Kidney glomerular epithelial cell (primary cell): Measurements from ENCODE around the gene ADAMTS2.

Experiments used
- DNase-seq: peaks from one replicate; lab custom pipeline; 2025; lab: John Stamatoyannopoulos, UW

ADAMTS2 gene

DNA sequence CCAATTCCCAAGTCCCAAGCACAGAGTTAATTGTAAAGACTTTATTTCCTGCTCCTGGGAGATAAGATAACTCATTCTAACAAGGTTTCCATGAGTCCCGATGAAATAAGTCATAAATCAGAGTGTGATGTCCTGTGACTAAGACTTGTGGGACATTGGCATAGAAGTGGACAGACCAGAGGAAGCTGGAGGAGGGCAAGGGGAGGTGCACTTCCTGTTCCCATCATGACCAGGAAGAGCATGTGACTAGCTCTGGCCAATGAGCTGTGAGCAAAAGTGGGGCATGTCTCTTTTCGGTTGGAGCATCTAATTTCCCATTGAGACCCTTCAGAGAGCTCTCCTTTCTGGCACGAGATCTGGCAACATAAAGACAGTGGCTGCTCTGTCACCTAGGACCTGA is 184.7 kb downstream of the ADAMTS2 start:
- DNase-seq = no peak

DNA sequence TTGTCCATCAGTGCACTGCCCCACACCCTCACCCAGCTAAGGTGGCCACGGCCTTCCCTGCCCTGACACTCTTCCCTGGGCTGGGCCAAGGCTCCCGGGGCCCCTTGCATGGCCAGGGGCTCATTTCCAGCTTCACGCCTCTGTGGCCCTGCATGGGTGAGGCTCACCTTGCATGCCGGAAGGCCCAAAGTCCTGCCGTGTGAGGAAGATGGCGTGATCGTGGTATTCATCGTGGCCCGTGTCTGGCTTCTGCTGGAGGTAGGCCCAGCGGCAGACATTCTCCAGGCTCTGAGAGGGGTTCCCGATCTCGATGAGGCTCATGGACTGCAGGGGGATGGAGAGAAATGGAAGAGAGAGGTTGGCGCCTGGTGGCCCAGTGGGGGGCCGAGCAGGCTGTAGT is 186.7 kb downstream of the ADAMTS2 start:
- DNase-seq = no peak

DNA sequence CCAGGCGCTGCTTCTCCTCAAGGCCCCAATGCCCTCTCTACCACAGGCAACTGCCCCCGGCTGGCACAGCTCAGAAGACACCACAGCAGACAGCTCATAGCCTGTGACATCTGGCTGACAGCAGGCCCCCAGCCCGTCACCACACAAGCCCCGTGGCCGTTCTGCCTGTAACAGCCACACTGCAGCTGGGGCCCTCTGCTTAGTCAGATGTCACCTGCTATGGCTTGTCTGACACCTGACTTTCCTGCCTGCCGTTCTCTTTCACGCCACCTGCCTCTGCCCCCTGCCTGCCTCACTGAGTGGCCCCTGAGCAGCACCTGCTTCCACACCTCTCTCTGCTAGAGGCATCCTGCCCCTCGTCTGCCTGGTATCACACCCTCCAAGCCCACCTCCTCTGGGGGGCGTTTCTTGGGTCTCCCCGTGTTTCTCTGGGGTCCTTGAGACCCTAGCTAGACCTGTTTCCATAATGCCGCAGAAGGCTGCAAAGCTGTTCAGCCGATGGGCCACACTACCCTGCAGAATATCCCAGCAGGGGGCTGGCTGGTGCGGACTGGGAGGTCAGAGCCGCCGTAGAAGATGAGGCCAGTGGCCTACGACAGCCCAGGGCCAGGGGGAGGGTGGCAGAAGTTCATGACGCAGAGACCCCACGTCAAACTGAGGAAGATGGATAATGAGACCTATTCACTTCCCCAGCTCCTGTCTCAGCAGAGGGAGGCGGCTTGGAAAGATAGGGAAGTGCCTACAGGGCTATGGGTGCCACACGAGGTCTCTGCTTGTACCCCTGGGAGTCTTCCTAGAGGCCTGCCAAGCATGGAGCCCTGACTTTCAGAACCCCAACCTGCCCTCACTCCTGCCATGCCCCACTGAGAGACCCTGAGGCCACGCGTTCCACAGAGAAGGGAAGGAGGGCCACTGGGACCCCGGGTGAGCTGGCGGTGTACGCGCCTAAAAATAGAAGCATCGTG is 190.0 kb downstream of the ADAMTS2 start:
- DNase-seq = no peak

DNA sequence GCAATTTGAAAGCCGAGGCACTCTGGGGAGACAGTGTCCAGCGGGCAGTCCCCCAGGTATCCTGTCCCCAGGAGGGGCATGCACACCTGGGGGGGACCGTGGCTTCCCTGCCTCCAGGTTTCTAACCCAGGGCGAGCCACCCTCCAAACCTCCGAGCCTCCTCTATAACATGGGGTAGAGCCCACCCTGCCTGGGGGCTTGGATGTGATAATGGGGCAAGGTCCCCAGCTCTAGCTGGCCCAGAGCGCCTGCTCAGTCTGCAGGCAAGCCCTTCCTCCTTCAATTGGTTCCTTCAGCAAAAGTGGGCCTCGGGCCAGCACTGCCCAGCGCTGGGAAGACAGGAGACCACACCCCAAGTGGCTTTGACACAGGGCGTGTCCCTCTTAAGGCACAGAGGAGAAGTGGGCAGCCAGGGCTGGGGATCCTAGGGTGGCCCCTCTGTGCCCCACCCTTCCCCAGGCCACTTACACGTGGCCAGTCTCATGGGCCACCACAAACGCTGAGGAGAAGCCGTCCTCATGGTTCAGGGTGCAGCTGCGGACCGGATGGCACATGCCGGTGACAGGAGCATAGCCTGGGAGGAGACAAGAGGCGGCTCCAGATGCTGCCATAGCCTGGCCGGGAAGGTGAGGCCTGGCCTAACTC is 190.8 kb downstream of the ADAMTS2 start:
- no peak for DNase-seq

DNA sequence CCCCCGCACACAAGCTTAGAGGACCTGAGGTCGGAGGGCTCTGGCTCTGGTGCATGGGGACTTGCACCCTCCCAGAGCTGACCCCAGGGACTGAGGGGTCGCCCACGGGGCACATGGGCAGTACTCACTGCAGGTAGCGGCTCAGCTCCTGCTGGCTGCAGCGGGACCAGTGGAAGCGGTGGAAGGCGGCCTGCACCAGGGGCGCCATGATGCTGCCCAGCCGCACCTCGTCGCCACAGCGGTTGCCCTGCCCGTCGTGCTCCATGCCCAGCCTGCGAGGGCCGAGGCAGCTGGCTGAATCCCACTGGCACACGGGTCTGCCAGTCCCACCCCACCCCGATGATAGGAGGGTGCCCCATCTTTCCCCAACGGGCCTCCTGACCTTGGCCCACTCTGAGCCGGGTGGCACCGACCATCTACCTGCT is 191.3 kb downstream of the ADAMTS2 start:
- DNase-seq = no peak

DNA sequence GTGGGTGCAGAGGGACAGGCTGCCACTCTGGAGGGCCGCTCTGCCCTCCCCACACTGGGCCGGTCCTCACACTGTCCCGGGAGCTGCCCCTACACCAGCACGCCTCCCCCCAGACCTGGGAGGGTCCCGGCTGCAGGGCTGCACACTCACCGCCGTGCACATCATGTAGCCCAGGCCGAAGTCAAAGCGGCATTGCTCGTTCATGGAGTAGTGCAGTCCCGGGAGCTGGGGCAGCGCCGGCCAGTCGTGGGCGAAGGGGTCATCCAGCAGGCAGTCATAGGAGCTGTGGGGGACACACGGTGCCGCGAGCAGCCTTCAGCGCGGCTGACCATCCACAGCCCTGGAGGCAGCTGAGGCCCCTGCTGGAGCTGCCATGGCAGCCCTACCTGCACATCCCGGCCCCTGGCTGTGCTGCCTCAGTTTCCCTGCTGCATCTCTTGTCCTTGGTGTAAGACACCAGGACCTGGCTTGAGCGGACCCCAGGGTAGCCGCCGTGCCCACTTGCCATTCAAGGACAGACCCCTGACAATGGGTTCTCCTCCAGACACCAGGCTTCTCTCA is 191.8 kb downstream of the ADAMTS2 start:
- DNase-seq = no peak

DNA sequence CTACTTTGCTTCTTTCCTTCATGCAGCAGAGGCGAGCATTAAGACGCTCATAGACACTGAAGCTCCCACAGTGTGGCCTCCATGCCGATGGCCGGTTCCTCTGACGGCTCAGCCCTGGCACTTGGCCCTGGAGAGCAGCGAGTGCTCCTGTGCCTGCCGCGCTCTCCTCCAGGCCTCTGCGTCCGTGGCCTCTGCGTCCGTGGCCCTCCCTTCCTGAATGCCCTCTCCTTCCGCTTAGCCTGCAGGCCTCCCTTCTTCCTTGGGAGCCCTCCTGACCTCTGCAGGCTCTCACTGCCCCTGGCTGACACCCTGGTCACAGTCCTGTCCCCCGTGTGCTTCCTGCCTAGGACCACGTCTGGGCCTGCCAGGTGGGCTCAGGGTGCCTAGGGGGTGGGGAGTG is 192.3 kb downstream of the ADAMTS2 start:
- no peak for DNase-seq

DNA sequence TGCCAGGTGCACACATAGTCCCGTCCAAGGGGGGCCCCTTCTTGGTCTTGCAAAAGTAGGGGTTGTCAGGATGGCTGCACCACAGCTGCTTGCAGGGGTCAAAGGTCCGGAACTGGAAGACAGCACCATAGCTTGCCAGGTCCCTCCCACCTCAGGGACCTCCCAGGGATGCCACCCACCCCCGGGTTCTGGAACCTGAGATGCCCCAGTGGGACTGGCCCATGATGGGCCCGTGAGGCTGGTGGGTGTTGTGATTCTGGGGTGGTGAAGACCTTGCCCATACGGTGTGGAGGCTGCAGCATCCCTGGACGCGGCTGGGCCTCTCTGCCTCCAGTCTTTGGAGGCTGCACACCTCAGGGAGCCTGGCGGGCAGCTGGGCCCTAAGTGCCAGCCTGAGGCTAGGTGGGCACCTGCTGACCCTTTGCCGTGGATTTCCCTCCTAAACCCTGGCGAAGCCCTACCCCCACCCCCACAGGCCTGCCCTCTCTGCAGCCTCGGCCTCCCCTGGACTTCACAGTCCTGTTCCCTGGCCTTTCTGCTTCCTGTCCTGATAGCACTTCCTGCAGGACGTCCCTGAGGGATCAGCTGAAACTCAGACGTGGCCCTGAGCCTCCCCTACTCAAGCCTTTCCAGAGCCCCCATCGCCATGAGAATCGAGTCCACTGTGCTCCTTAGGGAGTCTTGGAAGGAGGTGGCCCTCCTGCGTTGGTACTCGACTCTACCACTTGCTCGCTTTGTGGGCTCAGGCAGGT is 192.9 kb downstream of the ADAMTS2 start:
- DNase-seq = no peak

DNA sequence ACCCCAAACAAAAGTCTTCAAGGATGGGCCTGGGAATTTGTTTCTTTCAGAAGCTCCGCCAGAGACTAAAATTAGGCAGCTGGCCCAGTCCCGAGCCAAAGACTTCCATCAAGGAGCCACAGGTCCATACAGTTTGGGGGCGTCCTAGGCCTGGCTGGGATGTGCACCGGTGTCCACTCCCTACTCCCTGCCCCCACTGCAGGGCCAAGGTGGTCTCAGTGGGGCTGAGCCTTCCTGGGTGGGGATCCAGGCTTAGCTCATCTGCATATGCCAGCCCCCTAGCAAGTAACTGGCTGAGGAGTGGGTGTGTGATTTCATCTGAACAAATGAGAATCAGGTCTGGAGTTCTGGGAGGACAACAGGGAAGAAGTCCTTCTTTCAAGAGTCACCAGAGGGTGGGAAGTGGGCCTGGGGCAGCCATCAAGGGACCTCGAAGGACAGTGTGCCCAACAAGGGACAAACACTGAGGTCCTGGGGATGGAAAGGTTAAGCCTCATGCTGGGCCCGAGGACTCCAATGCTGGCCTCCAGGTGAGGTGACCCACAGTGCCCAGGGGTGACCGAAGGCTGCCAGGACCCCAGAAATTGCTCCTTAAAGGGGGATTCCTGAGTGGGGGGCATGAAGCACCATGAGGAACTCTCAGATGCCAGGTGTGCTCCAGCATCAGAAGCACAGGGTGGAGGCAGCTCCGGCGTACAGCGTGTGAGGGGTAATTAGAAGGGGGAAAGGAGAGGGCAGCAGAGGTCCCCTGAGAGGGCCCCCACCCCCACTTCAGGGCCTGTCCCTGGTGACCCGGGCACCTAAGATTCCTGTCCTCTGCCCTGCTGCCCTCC is 193.8 kb downstream of the ADAMTS2 start:
- DNase-seq = no peak

DNA sequence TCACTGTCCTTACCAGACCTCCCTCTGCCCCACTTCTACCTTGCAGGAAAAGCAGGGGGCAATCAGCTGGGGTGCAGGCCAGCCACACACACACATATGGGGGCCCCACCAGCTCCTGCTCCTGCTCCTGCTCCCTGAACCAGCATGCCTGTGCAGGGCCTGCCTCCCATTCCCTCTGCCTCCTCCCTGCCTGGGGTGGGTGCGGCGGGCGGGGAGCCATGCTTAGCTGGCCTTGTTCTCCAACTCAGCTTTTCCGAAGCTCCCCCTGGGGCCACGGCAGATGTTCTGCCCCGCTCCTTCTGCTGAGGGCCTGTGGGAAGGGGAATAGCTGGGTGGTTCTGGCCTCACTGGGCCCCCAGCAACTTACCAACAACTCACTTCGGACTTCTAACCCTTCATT is 195.2 kb downstream of the ADAMTS2 start:
- no peak for DNase-seq

DNA sequence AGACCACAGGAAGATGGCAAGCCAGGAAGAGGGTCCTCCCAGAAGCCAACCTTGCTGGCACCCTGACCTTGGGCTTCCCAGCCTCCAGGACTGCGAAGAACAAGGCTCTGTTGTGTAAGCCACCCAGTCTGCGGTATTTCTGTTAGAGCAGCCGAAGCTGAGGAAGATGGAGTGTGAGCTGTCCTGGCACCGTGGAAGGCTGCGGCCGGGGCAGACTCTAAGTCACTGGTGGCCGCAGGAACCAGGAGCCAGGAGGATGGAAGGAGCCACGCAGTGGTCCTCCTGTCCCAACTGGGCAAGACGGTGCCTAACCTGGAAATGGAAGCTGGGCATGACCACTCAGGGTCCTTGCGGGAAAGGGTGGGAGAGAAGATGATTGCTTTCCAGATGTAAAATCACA is 196.0 kb downstream of the ADAMTS2 start:
- no peak for DNase-seq

DNA sequence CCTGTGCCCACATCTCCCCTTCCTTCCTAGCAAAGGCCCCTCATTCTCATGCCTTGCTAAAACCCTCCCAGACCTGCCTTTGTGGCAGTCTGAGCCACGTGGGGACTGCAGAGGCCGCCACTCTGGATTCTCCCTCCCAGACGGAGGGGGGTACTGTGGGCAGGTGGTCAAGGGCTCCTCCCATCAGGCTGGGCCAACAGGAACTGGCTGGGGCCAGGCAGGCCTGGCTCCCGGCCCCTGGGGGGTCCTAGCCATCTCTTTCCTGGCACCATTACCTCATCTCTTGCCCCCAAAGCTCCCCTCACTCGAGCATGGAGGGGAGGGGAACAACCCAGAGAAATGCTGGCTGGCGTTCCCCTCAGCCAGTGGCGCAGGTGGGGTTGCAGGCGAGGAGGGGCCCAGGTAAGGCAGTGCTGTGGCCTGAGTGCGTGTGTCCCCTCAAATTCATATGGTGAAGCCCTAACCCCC is 196.5 kb downstream of the ADAMTS2 start:
- no peak for DNase-seq

DNA sequence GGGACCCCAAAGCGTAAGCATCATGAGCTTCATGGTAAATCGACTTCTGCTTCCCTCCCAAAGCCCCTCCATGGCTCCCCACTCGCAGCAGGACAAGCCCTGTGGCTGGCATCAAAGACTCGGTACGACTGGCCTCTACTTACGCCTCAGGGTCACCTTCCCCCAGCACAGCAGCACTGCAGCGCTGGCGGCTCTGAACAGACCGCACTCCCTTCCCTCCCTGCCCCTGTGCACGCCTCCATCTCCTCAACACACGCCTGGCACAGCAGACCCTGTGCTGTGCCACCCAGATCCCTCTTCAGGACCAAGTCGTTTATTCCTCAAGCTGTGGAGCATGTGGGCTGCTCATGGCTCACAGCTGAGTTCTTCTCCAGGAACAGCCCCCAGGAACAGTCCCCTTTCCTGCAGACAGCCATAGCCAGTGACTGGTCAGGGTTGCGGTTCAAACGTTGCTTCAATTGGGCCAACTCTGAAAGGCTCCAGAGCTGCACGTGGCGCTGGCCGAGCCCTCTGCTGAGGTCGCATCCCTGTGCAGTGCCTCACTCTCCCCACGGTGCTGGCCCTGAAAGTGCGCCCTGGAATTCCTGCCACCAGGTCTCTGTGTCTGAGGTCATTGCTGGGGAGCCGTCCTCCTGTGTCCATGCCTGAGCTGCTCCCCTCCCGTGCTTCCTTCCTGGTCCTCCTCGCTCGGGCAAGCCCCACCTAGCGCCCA is 197.1 kb downstream of the ADAMTS2 start:
- no peak for DNase-seq

DNA sequence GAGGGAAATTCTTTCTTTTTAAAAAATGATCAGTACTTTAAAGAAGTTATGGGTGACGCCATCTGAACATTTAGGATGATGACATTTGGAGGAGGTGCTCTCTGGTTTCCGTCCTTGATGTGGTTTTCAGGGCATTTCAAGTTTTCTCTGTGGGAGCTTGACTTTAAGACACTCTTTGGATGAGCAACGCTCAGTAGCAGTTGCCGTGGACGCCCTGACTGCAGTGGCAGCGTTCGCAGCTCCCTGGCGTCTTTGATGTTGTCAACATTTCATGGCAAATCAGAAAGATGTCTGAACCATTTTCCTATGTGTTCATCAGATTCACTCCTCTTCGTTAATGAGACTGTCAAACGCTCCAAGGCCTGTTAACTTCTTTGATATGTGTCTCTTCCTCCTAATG is 199.0 kb downstream of the ADAMTS2 start:
- DNase-seq = no peak

DNA sequence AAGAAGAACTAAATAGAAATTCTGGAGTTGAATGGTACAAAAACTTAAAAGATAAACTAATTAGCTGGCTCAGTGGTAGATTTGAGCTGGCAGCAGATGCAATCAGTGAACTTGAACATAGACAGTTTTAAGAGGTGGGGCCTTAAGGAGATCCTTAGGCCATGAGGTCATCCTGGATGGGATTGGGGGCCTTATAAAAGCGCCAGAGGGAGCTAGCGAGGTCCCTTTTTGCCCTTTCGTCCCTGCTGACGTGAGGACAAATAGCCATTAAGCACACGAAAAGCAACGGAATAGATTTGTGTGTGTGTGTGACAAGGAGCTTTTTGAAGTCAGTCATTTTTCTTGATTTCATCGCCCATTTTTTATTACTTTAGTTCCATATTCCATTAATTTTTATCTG is 201.8 kb downstream of the ADAMTS2 start:
- DNase-seq = no peak

DNA sequence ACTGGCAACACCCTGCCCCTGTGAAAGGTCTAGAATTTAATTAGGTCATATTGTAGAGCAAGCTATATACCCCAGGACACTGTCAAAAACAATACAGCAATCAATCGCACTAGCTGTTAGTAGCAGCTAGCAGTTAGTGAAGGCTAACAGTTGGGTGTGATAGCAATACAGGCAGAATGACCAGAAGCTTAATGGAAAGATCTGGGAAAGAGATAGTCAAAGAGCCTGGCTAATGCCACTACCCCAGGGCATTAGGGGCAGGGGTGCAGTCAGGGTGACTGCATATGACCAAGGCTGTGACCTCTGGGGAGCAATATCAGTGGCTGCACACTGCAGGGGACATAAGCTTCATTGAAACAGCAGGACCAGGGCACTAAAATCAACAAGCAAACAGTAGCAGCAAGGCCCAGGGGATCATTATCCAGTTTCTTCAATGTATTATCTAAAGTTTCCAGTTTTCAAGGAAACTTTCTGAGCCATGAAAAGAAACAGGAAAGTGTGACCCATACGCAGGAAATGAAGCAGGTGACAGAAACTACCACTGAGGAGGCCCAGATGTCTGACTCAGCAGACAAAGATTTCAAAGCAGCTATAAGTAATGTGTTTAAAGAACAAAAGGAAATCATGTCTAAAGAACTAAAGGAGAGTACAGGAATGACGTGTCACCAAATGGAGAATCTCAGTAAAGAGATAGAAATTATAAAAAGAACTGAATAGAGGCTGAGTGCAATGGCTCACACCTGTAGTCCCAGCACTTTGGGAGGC is 202.6 kb downstream of the ADAMTS2 start:
- peak; percentile 18 for DNase-seq

DNA sequence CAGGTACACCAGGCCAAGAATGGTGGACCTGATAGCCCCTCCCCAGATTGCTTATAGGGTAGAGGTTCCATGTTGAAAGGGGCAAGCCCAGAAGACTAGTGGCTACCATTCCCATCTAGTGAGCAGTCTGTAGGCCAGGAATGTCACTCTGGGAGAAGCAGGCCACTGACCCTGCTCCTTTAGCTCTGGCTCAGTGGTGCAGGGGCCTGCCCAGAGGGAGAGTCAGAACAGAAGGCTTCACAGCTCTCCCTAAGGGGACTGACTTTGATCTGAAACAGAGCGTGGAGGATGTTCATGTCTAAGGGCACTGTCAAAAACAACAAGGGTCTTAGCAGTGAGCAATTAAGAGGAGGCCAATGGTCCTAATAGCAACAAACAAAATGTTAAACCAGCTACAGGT is 203.4 kb downstream of the ADAMTS2 start:
- no peak for DNase-seq

DNA sequence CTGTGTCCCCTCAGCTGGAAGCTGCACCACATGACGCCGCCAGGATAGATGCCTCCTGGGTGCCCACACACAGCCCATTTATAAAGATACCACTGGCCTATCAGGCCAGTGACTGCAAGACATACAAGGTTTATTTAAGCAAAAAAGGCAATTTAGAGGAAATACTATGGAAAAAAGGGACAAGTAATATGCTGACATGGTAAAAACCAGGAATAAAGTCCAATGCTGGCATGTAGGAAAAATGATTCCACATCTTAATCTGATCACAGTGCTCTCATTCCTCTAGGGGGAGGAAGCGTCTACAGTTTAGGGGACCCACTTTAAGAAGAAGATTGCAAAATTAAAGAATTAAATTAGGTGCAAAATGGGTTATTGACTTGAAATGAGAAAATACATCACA is 205.0 kb downstream of the ADAMTS2 start:
- no peak for DNase-seq

DNA sequence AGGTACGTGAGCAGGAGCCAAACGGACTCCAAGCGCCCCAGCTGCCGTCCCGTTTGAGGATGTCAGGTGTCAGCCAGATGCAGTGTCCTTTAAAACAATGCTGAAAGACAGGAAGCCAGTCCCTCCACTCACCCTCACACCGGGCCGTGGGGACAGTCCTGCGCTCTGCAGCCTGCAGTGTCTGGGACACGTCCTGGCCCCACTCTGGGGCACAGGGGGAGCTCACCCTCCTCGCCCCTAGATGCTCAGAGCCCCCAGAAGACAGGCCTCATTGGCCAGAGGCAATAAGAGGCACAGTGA is 205.4 kb downstream of the ADAMTS2 start:
- DNase-seq = no peak
